Cardiac muscle cell (in vitro differentiated cells and primary cell): ENCODE data around the gene TLL2. TPM values are rescaled to one million over a fixed set of nuclear protein-coding genes. Genes with fewer than 3 reads are reported as not detected.

ENCODE experiments used
- DNase-seq, 2 donors: peaks; one replicate each; pipeline versions ENCODE4 v3.0.0 to v3.0.0-alpha.2; 2010 to 2017; ENCODE audit warnings: low read depth in 1 of 2, low spot score in 1 of 2
- H3K27ac ChIP-seq: fragments of 200-600 bp; sonication (generic); 2 replicates; pipeline ENCODE4 v1.5.1; 2016
- H3K27me3 ChIP-seq: fragments of 200-600 bp; sonication (generic); 2 replicates; pipeline ENCODE4 v1.6.0; 2016; ENCODE audit warnings: control low read depth
- H3K36me3 ChIP-seq: fragments of 200-600 bp; sonication (generic); 2 replicates; pipeline ENCODE4 v1.5.1; 2016; ENCODE audit warnings: control low read depth
- H3K4me1 ChIP-seq: fragments of 200-600 bp; sonication (generic); 2 replicates; pipeline ENCODE4 v1.8.1; 2017; ENCODE audit warnings: low read depth, mild to moderate bottlenecking, mixed run types
- H3K4me3 ChIP-seq: fragments of 200-600 bp; sonication (generic); 2 replicates; pipeline ENCODE4 v1.5.1; 2016; ENCODE audit warnings: mild to moderate bottlenecking
- H3K9me3 ChIP-seq: fragments of 200-600 bp; sonication (generic); 2 replicates; pipeline ENCODE4 v1.5.1; 2017; ENCODE audit warnings: low read depth, mild to moderate bottlenecking, control low read depth
- CTCF ChIP-seq: IDR thresholded peaks from 2 replicates; pipeline ENCODE4 v1.5.1; 2012; ENCODE audit warnings: low read depth, mild to moderate bottlenecking, low read length
- polyA plus RNA-seq: library from polyadenylated mRNA; unstranded; fragments of >200 nt; fragmentation: Nextera tagmentation; extraction: Ambion mirVana; gene quantifications from 2 replicates; pipeline ENCODE4 v1.2.1, GENCODE V29; 2016
- total RNA-seq: library from RNA; depleted of rRNA; stranded (reverse); fragments of >200 nt; gene quantifications from 2 replicates; pipeline ENCODE4 v1.2.3, GENCODE V29; 2016

Gene TLL2
- total and polyA plus RNA-seq, 2 experiments from 2014 or later, result 0.15 to 0.55 TPM

- no peak for DNase-seq
- H3K9me3 ChIP-seq, result no peaks in the 10 kb centered on the region
- no peak overlapping the region for H3K27ac ChIP-seq
- H3K4me1 ChIP-seq, result no peaks in the 10 kb centered on the region
- no peak for TF ChIP-seq CTCF
- no peaks in the 10 kb centered on the region for H3K36me3 ChIP-seq
- H3K27me3 ChIP-seq, result no peaks in the 10 kb centered on the region
- no peak overlapping the region for H3K4me3 ChIP-seq
Observed at GRCh38 chr10:96452494-96453153, 61.1 kb downstream of the TLL2 start.

GRCh38 chr10:96450529-96451207 is 63.1 kb downstream of the TLL2 start:
- TF ChIP-seq CTCF, result no peak
- H3K4me1 ChIP-seq, result no peaks in the 10 kb centered on the region

GRCh38 chr10:96448558-96448957 is 65.2 kb downstream of the TLL2 start:
- no peak for TF ChIP-seq CTCF
- Histone ChIP-seq H3K27ac (no peak overlapping the region), H3K27me3 (no peaks in the 10 kb centered on the region), H3K9me3 (no peaks in the 10 kb centered on the region), H3K4me1 (no peaks in the 10 kb centered on the region), H3K4me3 (no peak overlapping the region), H3K36me3 (no peaks in the 10 kb centered on the region)
- DNase-seq, result no peak

More at GRCh38 chr10:96450529-96451207, 63.1 kb downstream of the TLL2 start:
- H3K4me3 ChIP-seq, result no peak overlapping the region
- H3K9me3 ChIP-seq, result no peaks in the 10 kb centered on the region
- DNase-seq, result peak in 1 of 2 donors; percentile 20
- H3K27ac ChIP-seq, result no peak overlapping the region
- H3K27me3 ChIP-seq, result no peaks in the 10 kb centered on the region
- no peaks in the 10 kb centered on the region for H3K36me3 ChIP-seq

- no peak for TF ChIP-seq CTCF
- Histone ChIP-seq H3K4me1 (no peaks in the 10 kb centered on the region), H3K9me3 (no peaks in the 10 kb centered on the region), H3K36me3 (no peaks in the 10 kb centered on the region), H3K27ac (no peak overlapping the region), H3K27me3 (no peaks in the 10 kb centered on the region), H3K4me3 (no peak overlapping the region)
- DNase-seq, result peak in 1 of 2 donors; percentile 24
Observed at GRCh38 chr10:96448021-96448457, 65.7 kb downstream of the TLL2 start.

- Histone ChIP-seq H3K36me3 (no peaks in the 10 kb centered on the region), H3K27ac (no peak overlapping the region), H3K27me3 (no peaks in the 10 kb centered on the region), H3K4me1 (no peaks in the 10 kb centered on the region), H3K9me3 (no peaks in the 10 kb centered on the region), H3K4me3 (no peak overlapping the region)
- no peak for TF ChIP-seq CTCF
- no peak for DNase-seq
Observed at GRCh38 chr10:96446966-96447596, 66.6 kb downstream of the TLL2 start.
